T47D (cell line): ENCODE results near the gene ATG5.
"Not testable (repeated sequence)": the region's sequence is repeated elsewhere in the genome, so short reads cannot be mapped to it uniquely, and the experiment has no call there.

ENCODE experiments used
- DNase-seq, 2 experiments: peaks; one replicate each; pipeline versions ENCODE4 v3.0.0 to v3.0.0-alpha.2; 2011 to 2012; ENCODE audit warnings: low read depth in 1 of 2, low spot score in 1 of 2
- JUND ChIP-seq: IDR thresholded peaks from 2 replicates; pipeline ENCODE4 v1.6.1; 2012; ENCODE audit warnings: low read depth
- in situ Hi-C: cut with HindIII; loops from 2 replicates; pipeline ENCODE4 v1.10.0; 2016; ENCODE audit warnings: low sequenced_read_pairs, low pct_unique_long_range_greater_than_20kb

ATG5 gene

DNA sequence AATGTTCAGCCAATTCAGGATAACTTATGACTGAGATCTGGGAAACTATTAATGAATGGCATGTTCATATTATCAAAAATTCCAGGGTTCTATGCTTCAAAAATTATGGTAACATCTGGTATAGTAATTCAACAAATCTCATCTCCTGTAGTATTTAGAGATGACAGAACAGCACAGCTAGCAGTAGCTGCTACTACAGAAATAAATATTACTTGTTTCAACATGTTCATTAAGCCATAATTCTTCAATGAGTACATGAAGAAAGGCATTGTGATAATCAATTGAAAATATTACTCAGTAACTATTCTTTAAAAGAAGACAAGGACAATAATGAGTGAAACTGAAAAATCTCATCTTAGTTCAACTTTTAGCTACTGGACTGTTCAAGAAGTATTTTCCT lies 66.8 kb downstream of the ATG5 start:
- TF ChIP-seq JUND: no peak
- in situ Hi-C loops: no loop called here
- no peak for DNase-seq

DNA sequence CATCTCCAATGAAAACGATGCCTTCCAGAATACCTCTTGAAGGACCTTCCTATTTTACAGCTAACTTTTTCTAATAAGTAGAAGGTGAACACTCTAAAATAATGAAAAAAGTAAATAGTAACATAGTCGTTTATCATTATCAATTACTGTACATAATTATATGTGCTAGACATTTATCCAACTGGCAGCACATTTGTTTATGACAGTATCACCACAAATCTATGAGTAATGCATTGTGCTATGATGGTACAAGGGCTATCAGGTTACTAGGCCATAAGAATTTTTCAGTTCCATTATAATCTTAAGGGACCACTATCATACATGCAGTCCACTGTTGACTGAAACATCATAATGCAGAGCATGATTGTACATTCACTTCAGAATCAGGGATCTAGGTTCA lies 68.4 kb downstream of the ATG5 start:
- in situ Hi-C loops: no loop called here
- no peak for DNase-seq
- no peak for TF ChIP-seq JUND

DNA sequence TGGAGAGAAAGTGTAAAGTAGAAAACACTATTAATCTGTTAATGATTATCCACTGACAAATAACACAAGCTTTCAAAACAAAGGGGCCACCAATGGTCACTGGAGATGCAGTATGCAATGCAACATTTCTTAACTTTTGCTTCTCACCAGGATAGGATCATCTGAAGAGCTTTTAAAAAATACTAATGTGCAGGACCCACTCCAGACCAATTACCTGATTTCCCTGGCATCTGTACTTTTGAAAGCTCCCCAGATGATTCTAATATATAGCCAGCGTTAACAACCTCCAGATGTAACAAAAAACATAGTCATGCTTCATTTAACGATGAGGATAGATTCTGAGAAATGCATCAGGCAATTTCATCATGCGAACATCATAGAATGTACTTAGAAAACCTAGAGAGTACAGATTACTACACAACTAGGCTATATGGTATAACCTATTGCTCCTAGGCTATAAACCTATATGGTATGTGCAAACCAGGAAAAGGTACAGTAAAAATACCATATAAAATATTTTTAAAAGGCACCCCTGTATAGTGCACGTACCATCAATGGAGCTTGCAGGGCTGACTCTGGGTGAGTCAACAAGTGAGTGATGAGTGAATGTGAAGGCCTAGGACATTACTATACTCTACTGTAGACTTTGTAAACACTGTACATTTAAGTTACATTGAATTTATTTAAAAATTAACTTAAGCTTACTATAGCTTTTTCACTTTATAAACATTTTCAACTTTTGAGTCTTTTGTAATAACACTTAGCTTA lies 69.2 kb downstream of the ATG5 start:
- no peak for DNase-seq

DNA sequence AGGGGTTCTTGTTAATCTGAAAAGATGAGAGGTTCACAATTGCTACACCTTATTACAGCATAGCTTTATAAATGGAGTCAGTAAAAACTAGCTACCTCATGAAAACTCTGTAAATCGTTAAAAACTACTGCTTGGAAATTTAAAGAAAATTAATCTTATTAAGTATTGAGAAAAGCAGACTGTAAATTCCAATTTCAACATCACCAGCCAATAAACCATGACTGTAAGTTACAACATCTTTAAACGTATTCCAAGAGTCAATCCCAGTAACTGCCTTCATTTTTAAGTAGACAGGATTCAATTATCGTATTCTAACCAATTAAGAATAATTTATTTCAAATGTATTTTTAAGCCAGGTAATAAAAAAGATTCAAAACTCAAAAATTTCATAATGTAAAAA lies 70.3 kb downstream of the ATG5 start:
- no peak for TF ChIP-seq JUND
- in situ Hi-C loops: no loop called here

More for the DNA sequence above, 69.2 kb downstream of the ATG5 start:
- in situ Hi-C loops: no loop called here
- TF ChIP-seq JUND: no peak

DNA sequence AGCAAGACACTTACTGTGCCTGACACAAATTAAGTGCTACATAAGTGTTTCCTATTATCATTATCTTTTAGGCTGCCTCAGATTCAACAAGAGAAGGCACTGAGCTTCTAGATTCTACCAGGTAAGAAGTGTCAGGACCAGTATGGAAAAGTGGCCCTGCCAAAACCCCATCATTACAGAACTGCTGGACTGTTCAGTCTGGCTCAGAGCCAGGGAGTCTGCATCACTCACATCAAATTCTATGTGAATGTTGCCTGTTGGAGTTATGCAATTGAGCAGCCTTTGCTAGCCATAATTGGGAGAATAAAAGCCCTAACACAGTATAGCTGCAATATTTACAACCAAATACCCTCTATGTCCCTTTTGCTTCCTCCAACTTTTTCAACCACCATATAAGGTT lies 70.9 kb downstream of the ATG5 start:
- no peak for TF ChIP-seq JUND
- in situ Hi-C loops: no loop called here
- DNase-seq: peak in 1 of 2 experiments; percentile 15

More for the DNA sequence above, 70.3 kb downstream of the ATG5 start:
- no peak for DNase-seq

DNA sequence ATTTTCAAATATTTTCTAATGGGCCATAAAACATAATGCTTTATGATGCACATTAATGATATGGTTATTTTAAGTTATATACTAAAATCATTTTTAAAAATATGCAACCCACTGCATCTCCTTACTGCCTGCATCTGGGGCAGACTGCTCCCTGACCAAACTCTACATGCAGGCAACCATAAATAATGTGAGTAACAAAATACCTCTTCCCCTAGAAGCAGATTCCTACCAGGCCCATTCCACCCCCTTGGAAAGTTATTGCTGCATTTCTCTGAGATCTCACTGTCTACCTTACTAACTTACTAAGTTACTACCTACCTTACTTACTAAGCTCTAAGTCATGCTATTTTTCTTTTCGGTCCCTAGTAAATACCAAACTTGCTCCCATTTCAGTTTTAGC lies 71.8 kb downstream of the ATG5 start:
- TF ChIP-seq JUND: no peak
- in situ Hi-C loops: no loop called here
- DNase-seq: no peak

DNA sequence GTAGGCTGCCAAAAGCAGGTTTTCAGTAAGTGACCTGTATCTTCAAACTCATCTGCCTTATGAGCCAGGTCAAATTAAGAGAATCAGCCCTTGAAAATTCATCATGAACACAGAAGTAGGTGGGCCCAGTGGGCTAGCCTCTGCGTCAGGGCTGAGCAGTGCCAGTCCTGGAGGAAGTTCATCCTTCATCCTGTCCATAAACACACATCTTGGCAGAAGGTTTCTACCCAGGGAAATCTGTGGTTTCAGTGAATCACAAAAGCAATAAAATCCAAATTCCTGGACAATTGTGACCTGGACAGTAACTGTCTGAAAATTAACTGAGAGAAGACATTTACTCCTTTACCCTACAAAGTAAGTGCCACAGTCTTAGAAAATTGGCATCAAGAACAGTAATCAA lies 72.4 kb downstream of the ATG5 start:
- in situ Hi-C loops: no loop called here
- no peak for TF ChIP-seq JUND
- DNase-seq: no peak

DNA sequence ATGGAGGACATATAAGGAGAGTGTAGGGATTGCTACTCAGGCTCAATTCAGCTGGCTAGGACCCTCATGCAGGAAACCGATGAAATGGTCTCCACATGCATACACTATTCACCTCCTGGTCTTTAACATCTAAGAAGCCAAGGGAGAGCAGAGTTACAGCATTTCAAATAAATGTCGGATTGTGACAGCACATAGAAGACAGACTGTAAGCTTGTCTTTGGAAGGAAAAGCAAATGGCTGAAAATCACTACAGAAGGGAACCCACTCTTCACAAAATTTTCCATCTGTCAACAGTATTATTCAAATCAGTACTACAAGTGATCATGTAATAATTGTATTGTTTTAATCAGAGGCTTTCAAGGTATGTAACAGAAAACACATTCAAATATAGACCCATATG lies 72.9 kb downstream of the ATG5 start:
- in situ Hi-C loops: no loop called here
- DNase-seq: no peak
- TF ChIP-seq JUND: no peak

DNA sequence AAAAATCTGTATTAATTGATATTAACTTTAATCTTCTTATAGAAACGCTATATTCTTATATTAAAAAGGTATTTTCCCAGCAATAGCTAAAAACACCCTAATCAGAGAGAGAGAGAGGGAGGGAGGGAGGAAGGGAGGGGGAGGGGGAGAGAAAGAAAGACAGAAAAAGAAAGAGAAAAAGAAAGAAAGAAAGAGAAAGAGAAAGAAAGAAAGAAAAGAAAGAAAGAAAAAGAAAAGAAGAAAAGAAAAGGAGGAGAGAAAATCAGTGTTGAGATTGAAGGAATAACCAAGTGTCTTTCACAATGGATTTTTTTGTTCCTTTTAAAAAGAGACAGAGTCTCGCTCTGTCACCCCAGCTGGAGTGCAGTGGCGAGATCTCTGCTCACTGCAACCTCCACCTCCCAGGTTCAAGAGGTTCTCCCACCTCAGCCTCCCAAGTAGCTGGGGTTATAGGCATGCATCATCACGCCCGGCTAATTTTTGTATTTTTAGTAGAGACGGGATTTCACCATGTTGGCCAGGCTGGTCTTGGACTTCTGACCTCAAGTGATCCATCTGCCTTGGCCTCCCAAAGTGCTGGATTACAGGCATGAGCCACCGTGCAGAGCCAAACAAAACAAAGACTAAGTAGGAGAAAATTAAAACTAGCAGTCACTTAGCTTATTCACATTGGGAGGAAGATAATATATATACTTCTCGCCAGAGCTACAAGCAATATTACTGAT lies 73.9 kb downstream of the ATG5 start:
- in situ Hi-C loops, DNase-seq: not testable (repeated sequence)

DNA sequence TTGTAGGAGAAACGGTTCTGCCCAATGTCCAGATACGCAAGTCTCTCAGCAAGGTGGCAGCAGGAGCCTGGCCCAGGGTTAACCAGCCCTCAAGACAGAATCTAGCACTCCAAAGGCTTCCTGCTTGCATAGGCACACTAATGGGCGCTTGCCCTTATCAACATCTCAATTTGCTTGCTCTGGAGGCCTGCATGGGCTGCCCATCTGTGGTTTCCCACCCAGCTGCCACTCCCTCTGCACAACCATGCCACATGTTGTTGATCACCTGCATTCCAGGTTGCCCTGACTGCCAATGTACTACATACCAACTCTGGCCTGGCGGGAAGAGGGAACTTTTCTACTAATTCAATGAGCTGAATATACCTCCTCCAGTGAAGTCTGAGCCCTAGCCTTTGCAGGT lies 74.6 kb downstream of the ATG5 start:
- TF ChIP-seq JUND: no peak
- in situ Hi-C loops: no loop called here
- no peak for DNase-seq

DNA sequence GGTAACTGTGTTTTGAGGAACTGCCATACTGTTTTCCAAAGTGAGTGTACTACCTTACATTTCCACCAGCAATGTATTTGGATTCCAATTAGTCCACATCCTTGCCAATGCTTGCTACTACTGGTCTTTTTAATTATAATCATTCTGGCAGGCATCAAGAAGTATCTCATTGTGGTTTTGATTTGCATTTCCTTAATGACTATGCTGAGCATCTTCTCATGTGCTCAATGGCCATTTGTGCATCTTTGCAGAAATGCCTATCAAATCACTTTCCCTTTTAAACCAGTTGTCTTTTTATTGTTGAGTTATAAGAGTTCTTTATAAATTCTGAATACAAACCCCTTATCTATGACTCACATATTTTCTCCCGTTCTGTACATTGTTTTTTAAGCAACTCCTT lies 75.9 kb downstream of the ATG5 start:
- in situ Hi-C loops: no loop called here
- no peak for DNase-seq
- no peak for TF ChIP-seq JUND

DNA sequence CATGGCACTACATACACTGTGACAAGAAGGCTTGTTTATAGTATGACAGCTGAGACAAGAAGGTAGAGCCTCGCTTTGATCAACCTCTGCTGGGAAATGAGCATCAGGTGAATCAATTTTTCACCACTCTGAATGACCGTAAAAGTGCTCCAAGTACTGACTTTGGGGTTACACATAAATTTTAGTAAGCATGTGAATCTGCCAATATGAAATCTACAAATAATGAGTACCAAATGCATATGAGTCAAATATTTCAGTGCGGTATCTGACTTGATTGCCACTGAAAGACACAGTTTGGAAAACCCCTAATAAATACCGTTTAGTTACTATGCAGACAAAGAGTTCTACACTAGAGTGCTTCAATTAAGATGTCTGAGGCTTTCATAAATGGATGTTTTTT lies 77.8 kb downstream of the ATG5 start:
- in situ Hi-C loops: no loop called here
- no peak for DNase-seq
- no peak for TF ChIP-seq JUND

DNA sequence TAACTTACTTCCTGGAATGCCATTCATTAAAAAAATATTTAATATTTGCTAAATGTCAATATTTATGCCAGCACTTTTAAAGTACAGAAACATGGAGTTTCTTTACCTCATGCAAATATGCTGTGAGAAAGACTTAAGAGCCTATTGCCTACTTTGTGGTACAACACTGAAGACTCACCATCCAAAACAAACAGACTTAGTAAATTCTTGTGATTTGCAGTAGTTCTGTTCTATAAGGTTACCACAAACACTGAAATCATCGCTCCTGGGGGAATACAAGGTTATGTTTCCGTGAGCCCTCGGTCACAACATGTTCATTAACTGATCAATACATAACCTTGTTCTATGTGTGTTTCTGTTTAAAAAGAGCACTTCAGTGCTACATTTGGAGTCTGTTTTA lies 78.3 kb downstream of the ATG5 start:
- in situ Hi-C loops: no loop called here
- TF ChIP-seq JUND: no peak
- DNase-seq: no peak
